Liver (tissue), 9 donors: Measurements from ENCODE around the gene SIK3. TPM values are rescaled to one million over a fixed set of nuclear protein-coding genes. Genes with fewer than 3 reads are reported as not detected.

Experiments used
- DNase-seq: peaks from one replicate; pipeline ENCODE4 v3.0.0-alpha.2; 2017; ENCODE audit warnings: low spot score
- H3K27ac ChIP-seq, 2 donors: one replicate each; pipeline ENCODE4 v1.7.0; 2013; ENCODE audit warnings: inconsistent platforms in 2 of 2, low read length in 2 of 2, control low read depth in 1 of 2, low read depth in 1 of 2, mild to moderate bottlenecking in 1 of 2
- H3K27me3 ChIP-seq, 4 donors: one replicate each; pipeline versions ENCODE4 v1.6.1 to v1.7.0; 2013; ENCODE audit warnings: low read length in 3 of 4, inconsistent platforms in 1 of 4, mild to moderate bottlenecking in 1 of 4, moderate library complexity in 1 of 4; ENCODE audit not compliant: control insufficient read depth in 4 of 4, insufficient read depth in 4 of 4
- H3K36me3 ChIP-seq, 4 donors: one replicate each; pipeline versions ENCODE4 v1.6.1 to v1.7.0; 2013; ENCODE audit warnings: low read length in 3 of 4, mild to moderate bottlenecking in 3 of 4, low read depth in 1 of 4, moderate library complexity in 1 of 4; ENCODE audit not compliant: control insufficient read depth in 4 of 4, insufficient read depth in 3 of 4
- H3K4me1 ChIP-seq, 4 donors: one replicate each; pipeline versions ENCODE4 v1.6.1 to v1.7.0; 2013; ENCODE audit warnings: low read length in 3 of 4, mild to moderate bottlenecking in 3 of 4, moderate library complexity in 1 of 4; ENCODE audit not compliant: control insufficient read depth in 4 of 4, insufficient read depth in 4 of 4
- H3K4me3 ChIP-seq, 3 donors: one replicate each; pipeline versions ENCODE4 v1.6.1 to v1.7.0; 2013; ENCODE audit warnings: low read length in 3 of 3, control low read depth in 1 of 3, low read depth in 1 of 3, mild to moderate bottlenecking in 1 of 3
- H3K9ac ChIP-seq, 2 donors: one replicate each; pipeline ENCODE4 v1.7.0; 2013; ENCODE audit warnings: low read length in 2 of 2, mild to moderate bottlenecking in 2 of 2, moderate library complexity in 2 of 2, control low read depth in 1 of 2, low read depth in 1 of 2
- H3K9me3 ChIP-seq, 4 donors: one replicate each; pipeline versions ENCODE4 v1.6.1 to v1.7.0; 2013; ENCODE audit warnings: low read length in 3 of 4; ENCODE audit not compliant: control insufficient read depth in 4 of 4
- ATF3 ChIP-seq: IDR thresholded peaks from 2 replicates; pipeline ENCODE4 v1.6.1; 2016; ENCODE audit warnings: antibody characterized with exemption
- CTCF ChIP-seq: fragments of 150-350 bp; IDR thresholded peaks from 2 replicates; pipeline ENCODE4 v1.5.1; 2017; ENCODE audit warnings: improper control_type of control experiment, low read depth, low read length; ENCODE audit not compliant: missing input control
- EGR1 ChIP-seq, 2 donors: IDR thresholded peaks; 2 replicates each; pipeline ENCODE4 v1.6.1; 2016 to 2018; ENCODE audit warnings: antibody characterized with exemption in 2 of 2, low read depth in 2 of 2
- FOXA1 ChIP-seq: IDR thresholded peaks from 2 replicates; pipeline ENCODE4 v1.6.1; 2016; ENCODE audit warnings: antibody characterized with exemption
- FOXA2 ChIP-seq: IDR thresholded peaks from 2 replicates; pipeline ENCODE4 v1.6.1; 2016; ENCODE audit warnings: antibody characterized with exemption
- GABPA ChIP-seq, 2 donors: IDR thresholded peaks in 1 of 2; conservative IDR thresholded peaks in 1 of 2; 2 replicates each; pipeline ENCODE4 v1.6.1; 2016; ENCODE audit warnings: antibody characterized with exemption in 2 of 2, mild to moderate bottlenecking in 1 of 2, moderate library complexity in 1 of 2
- HNF4A ChIP-seq, 2 donors: conservative IDR thresholded peaks; 2 replicates each; pipeline ENCODE4 v1.6.1; 2016; ENCODE audit warnings: antibody characterized with exemption in 2 of 2, mild to moderate bottlenecking in 2 of 2
- HNF4G ChIP-seq: IDR thresholded peaks from 2 replicates; pipeline ENCODE4 v1.6.1; 2016; ENCODE audit warnings: antibody characterized with exemption
- JUND ChIP-seq, 2 donors: IDR thresholded peaks; 2 replicates each; pipeline ENCODE4 v1.6.1; 2016; ENCODE audit warnings: antibody characterized with exemption in 2 of 2
- MAX ChIP-seq: IDR thresholded peaks from 2 replicates; pipeline ENCODE4 v1.6.1; 2016; ENCODE audit warnings: antibody characterized with exemption
- NR2F2 ChIP-seq: IDR thresholded peaks from 2 replicates; pipeline ENCODE4 v1.6.1; 2016; ENCODE audit warnings: antibody characterized with exemption
- RAD21 ChIP-seq, 2 donors: IDR thresholded peaks; 2 replicates each; pipeline ENCODE4 v1.6.1; 2016; ENCODE audit warnings: antibody characterized with exemption in 2 of 2, mild to moderate bottlenecking in 2 of 2
- REST ChIP-seq: IDR thresholded peaks from 2 replicates; pipeline ENCODE4 v1.6.1; 2016; ENCODE audit warnings: antibody characterized with exemption, mild to moderate bottlenecking
- RXRA ChIP-seq, 2 donors: IDR thresholded peaks; 2 replicates each; pipeline ENCODE4 v1.6.1; 2017 to 2018; ENCODE audit warnings: antibody characterized with exemption in 2 of 2, mild to moderate bottlenecking in 1 of 2
- SP1 ChIP-seq: IDR thresholded peaks from 2 replicates; pipeline ENCODE4 v1.6.1; 2018; ENCODE audit warnings: antibody characterized with exemption, mild to moderate bottlenecking
- TAF1 ChIP-seq: conservative IDR thresholded peaks from 2 replicates; pipeline ENCODE4 v1.6.1; 2016; ENCODE audit warnings: antibody characterized with exemption, mild to moderate bottlenecking
- YY1 ChIP-seq: IDR thresholded peaks from 2 replicates; pipeline ENCODE4 v1.6.1; 2016; ENCODE audit warnings: antibody characterized with exemption, mild to moderate bottlenecking
- ZBTB33 ChIP-seq: IDR thresholded peaks from 2 replicates; pipeline ENCODE4 v1.6.1; 2016; ENCODE audit warnings: antibody characterized with exemption
- WGBS: extraction: QIAGEN DNeasy Blood & Tissue Kit; methylation state at CpG from one replicate; pipeline ENCODE4 v1.1.7; 2013; 5-methylcytosine and 5-hydroxymethylcytosine counted together
- polyA plus RNA-seq, 2 donors: library from polyadenylated mRNA; stranded (reverse) in 1 of 2; unstranded in 1 of 2; fragments of 200-250 nt in 1 of 2; fragments of >200 nt in 1 of 2; fragmentation: Nextera tagmentation in 1 of 2; extraction: Ambion mirVana in 1 of 2; gene quantifications; one replicate each; pipeline versions ENCODE4 v1.2.1 to v1.2.3, GENCODE V29; 2013 to 2015
- total RNA-seq, 2 donors: library from RNA; depleted of rRNA; stranded (reverse); fragments of >200 nt; gene quantifications; one replicate each; pipeline ENCODE4 v1.2.3, GENCODE V29; 2014
- donor health status: healthy.
- donor health status: healthy.
- donor health status: healthy.
- donor health status: healthy.
- donor health status: healthy.

The SIK3 gene
- total and polyA plus RNA-seq, 4 donors = 6.9 to 52.4 (median 14.4) TPM

- TF ChIP-seq CTCF (no peak), TAF1 (no peak), YY1 (no peak), ATF3 (no peak), RXRA (IDR thresholded peaks at IDR 0.05) (no peak), REST (no peak), FOXA1 (no peak), EGR1 (IDR thresholded peaks at IDR 0.05; ENCODE audit: low read depth in 2 of 2) (no peak), HNF4A (conservative IDR thresholded peaks at IDR 0.05) (no peak), MAX (no peak), RAD21 (IDR thresholded peaks at IDR 0.05) (no peak), GABPA (IDR thresholded peaks at IDR 0.05 in 1 of 2, conservative IDR thresholded peaks at IDR 0.05 in 1 of 2) (no peak), NR2F2 (no peak), HNF4G (no peak), SP1 (no peak), JUND (IDR thresholded peaks at IDR 0.05) (no peak), FOXA2 (no peak), ZBTB33 (no peak)
- H3K27me3 ChIP-seq = no peaks in the 10 kb centered on the region
- WGBS = 39% methylated on average over 1 of the region's 1 CpG
- peaks cover 0 to 3% (median under 1%) of the 10 kb centered on the region in 4 donors for H3K4me1 ChIP-seq
- no peak for DNase-seq
- no peak overlapping the region for H3K9ac ChIP-seq
- no peak overlapping the region for H3K27ac ChIP-seq
- no peaks in the 10 kb centered on the region for H3K9me3 ChIP-seq
- peaks cover 0 to 2% (median 0%) of the 10 kb centered on the region in 4 donors for H3K36me3 ChIP-seq
- H3K4me3 ChIP-seq = no peak overlapping the region
Observed at GRCh38 chr11:117000014-117000737, 98.1 kb downstream of the SIK3 start.
